Stimulated activated CD8-positive, alpha-beta memory T cell treated with anti-CD3 and anti-CD28 coated beads, Interleukin-4, amount 100 ng/mL, for 4 hours (primary cell): ENCODE measurements around the gene SHB.
A peak's percentile ranks its signal among the peaks of the same experiment; 100 is the strongest.

Experiments used
- DNase-seq, 2 donors: peaks; one replicate each; pipeline ENCODE4 v3.0.0-alpha.2; 2020; ENCODE audit warnings: low read depth in 2 of 2, low spot score in 1 of 2

The SHB gene

DNA sequence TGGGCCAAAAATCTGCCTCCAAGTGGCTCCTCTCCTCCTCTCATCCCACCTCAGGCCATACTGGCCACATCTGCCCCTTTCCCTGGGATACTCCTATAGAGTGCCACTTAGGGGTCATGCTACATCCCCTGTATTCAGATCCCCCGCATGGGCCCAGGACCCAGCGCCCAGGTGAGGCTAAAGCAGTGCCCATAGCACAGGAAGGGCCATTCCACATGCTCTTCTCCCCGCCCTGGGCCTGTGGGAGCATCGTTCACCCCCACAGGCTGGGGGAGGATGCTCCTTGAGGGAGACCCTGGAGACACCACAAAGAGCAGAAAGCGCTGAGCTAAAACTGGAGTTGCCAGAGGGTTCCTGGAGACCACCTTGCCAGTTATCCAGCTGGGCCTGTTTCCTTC lies 112.6 kb downstream of the SHB start:
- DNase-seq: no peak

DNA sequence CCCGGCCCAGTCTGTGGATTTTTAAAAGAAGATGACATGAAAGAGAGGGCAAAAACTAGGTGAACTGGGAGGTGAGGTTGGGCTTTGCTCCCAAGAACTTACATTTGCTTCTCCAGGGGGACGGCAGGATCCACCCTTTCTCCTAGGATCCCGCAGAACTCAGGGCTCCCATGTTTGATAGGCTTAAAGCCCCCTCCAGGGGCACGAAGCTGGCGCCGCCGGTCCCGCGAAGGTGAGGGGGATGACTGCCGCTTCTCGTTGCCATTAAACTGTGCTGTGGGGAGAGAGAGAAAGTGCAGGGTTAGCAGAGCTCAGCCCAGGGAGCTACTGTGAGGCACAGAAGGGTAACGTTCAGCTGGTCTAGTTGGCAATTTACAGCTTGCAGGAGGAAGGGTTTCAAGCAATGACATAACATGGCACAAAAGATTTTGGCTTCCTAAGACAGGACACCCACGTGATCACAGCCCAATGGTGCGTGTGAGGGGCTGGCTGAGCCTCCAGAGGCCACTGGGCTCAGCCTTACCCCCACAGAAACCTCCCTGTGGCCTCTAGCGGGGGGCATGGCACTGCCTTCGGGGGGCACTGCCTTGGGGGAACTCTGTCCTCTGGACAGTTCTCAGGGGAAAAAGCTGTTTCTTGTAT lies 113.1 kb downstream of the SHB start:
- DNase-seq: no peak

DNA sequence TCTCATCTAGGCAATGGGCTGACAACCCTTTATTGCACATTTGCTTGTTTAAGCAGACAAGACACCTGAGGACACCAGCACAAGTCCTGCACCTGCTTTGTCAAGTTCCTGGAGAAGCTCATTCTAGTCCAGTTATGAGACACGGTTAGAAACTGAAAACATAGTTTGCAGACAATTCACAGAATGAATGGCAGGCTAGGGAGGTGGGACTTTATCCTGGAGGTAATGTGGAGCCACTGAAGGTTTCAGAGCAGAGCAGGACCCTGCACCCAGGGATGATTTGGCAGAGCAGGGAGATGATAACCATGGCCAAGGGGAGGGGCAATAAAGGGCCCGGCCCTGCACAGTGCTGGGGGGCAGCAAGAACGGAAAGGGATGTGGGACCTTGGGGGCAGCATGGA lies 114.4 kb downstream of the SHB start:
- no peak for DNase-seq

DNA sequence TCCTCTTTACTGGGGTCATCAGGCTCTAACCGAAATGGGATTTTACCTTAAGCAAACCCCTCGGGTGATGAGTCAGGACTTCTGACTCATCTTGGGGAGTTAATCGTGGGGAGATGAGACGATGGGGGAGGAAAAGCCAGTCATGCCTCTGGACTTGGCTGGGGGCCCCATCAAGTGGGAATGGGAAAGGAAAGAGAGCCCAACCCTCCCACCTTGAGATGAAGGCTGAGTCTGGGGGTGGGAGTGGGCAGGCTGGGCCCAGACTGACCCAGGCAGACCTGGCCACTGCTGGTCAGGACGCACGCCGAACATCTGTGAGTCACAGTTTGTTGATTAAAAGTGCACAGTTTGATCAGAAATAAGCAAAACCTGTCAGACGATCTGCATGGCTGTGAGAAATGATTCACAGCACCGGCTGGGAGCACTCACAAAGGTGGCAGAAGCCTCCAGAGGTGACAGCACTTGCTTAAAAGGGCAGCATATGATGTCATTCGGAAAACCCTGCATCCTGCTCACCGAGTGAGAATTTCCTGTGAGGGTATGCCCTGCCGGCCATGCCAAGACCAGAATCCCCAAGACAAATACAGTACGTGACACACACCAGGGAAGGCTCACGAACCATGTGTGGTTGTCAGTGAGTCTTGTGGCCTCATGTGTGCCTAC lies 115.1 kb downstream of the SHB start:
- peak in 1 of 2 donors; percentile 24 for DNase-seq

DNA sequence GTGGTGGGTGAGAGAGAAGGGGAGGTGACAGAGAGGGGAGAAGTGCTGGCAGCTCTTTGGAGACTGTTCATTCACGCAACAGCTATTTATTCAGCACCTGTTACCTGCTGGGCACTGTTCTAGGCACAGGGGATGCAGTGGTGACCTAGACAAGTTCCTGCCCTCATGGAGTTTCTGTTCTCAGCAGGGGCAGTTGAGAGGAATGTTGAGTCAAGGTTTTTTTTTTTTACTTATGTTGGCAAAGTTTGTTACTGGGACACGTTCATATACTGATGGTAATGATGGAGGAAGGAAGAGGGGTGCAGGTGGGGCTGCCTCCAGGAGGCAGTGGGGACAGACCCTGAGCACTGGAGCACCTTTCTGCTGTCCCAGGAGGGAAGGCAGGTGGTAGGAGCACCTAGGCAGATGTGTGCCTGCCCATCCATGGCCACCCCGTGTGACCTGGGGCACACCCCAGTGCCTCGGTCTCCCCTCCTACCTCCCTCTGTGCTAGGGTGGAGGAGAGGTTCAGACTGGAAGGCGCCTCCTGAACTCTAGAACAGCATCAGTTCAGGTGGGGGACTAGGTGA lies 115.7 kb downstream of the SHB start:
- DNase-seq: no peak

DNA sequence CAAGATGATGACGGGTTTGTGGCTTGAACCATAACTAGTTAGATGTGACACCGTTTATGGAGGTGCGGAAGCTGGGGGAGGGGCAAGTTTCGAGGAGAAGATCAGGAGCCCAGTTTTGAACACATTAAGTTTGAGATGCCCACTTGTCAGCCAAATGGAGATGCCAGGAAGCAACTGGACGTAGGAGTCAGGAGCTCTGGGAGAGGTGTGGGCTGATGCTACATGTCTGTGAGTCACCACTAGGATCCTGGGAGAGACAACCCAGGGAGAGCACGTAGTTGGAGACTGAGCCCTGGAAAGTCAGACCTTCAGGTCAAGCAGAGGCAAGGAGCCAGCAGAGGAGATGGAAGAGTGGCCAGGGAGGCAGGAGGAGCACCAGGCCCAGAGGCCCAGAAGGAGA lies 116.3 kb downstream of the SHB start:
- DNase-seq: no peak

DNA sequence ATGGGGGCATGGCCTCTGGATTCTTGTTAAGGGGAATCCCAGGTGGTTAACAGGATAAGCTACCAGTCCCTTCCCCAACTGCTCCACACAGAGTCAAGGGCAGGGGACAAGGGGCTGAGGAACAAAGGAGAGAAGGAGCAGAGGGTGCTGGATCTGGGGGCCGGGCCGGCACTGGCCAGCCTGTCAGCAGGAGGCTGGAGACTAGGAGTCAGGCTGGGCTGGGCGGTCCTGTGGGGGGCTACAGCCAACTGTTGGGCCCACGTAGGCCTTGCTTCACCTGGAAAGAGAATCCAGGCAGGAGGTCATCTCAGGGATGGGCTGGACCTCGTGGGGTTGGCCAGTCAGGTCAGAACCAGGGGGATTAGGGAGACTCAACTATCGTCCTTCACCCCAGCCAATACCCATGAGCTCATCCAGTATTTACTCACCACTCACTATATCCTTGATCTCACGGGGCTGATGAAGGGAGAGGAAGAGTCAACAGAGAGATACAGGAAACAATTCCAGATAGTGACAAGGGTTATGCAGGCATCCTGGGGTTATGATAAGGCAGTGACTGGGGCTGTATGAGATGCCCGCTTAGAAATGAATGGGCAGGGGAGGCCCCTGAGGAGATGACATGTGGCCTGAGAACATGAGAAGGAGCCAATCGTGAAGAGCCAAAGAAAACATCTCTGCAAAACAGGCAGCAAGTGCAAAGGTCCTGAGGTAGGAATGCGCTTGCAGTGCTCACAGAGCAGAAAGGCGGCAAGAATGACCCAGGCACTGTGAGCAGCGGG lies 117.2 kb downstream of the SHB start:
- DNase-seq: no peak

DNA sequence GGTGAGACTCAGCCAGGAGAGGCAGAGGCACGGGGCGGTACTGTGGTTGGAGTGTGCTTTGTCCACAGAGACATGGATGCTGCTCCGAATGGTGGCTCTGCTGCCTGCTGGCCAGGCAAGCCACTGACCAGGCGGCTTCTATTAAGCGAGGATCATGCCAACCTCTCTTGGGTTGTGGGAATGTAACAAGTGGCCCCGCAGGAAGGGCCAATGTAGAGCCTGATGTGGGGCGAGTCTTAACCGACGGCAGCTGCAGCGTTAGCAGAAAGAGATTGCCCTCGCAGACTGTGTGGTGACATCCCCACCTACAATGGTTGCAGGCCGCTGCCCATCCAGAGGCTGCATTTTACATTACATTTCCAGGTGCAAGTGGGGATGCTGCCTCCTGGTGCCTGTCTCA lies 118.5 kb downstream of the SHB start:
- DNase-seq: no peak

DNA sequence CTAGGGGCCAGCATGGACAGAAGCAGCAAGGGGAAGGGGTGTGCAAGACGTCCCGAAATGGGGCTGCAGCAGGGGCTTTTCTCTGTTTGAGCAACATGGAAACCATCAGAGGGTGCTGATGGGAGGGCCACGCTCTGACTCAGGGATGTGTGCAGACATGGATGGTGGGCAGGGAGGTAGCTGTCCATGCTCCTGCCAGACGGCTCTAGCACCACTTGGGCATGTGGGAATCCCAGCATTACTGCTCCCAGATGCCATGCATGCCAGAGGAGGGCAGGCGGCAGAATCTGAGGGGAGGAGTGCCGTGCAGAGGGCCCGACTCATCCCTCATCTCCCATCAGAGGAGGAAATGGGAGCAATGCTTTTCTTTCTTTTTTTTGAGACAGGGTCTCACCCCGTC lies 119.5 kb downstream of the SHB start:
- DNase-seq: no peak

DNA sequence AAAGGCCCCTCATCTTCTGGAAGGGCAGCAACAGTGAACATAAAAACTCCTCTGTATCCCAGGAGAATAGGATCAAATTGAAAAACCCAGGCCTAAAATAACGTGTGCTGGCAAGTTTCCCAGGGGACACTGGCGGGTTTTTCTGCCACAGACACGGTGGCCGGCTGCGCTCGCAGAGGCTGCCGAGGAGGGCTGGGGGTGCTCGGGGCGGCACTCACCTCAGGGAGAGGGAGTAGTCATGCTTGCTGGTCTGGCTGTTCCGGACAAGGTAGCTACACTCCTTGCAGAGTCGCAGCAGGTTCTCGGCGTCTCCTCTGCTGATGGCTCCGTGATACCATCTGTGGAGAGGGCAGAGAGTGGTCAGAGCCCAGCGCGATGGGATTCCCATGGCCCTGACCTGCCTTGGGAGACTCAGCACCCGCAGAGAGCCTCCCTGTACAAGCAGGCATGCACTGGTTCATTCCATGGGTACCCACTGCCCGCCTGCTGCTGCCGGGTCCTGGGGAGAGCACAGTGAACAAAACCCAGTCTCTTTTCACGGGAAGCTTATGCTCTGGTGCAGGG lies 120.5 kb downstream of the SHB start:
- no peak for DNase-seq

DNA sequence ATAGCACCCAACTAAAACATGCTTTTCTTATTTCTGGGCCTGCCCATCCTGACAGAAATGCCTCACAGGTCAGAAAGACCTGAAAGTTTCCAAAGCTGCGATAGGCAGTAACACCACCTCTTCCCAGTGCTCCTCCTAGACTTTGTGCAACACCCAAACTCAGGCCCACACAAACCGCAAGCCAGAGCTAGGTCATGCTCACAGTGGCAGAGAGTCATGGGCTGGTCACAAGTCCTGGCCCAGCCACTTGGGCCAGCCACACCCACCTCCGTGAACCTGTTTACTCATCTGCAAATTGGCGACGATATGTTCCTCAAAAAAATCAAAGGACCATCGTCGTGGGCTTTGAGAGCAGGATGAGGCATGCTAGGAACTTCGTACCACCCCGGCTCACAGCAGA lies 121.0 kb downstream of the SHB start:
- no peak for DNase-seq

DNA sequence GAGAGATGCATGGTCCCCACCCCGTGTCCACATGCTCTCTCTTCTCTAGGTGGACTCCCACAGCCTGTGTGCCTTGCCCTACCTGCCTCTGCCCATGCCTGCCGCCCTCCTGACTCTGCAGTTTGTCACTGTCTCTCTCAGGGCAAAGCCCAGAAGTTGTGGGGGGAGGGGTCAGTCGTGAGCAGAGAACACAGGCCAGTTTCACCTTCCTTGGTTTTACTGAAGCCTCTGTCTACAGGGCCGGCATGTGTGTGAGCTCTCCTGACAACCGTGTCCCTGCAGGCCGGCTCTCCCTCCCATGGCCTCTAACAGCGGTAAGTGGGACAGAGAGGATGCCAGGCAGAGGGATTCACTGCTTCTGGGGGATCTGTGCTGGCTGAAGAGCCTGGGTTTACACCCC lies 121.6 kb downstream of the SHB start:
- DNase-seq: no peak

DNA sequence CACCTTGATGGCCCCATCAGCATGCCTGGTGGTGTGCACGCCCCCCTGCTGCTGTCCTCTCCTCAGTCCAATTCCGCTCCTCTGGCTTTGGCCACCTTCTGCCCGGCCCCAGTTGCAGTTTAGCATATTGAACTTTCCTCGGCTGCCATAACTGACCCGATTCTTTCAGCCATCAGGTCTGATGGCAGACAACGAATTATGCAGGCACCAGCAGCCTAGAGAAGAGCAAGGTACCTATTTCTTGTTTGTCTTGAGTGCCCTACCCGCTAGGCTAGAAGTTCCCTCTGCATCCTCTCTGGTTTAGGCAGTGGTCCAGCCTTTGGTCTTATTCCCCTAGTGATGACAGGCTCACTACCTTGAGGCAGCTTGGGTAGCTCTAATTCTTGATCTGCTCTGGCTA lies 122.1 kb downstream of the SHB start:
- no peak for DNase-seq

DNA sequence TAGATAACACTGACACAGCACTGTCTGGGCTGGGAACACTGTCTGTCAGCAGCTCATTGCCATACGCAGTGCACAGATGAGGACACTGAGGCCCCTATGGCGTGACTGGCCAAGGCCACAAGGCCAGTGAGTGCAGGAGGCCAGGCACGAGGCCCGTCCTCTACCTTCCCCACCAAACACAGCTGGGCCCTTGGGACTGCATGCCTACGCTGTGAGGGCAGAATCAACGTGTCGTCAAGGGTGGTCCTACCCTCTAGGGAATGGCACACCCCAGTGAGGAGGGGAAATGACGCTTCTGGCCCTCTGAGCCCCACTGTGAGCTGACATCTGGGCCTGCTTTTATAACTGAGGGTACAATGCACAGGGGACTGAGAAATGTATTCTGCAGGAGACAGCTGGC lies 123.0 kb downstream of the SHB start:
- DNase-seq: no peak

DNA sequence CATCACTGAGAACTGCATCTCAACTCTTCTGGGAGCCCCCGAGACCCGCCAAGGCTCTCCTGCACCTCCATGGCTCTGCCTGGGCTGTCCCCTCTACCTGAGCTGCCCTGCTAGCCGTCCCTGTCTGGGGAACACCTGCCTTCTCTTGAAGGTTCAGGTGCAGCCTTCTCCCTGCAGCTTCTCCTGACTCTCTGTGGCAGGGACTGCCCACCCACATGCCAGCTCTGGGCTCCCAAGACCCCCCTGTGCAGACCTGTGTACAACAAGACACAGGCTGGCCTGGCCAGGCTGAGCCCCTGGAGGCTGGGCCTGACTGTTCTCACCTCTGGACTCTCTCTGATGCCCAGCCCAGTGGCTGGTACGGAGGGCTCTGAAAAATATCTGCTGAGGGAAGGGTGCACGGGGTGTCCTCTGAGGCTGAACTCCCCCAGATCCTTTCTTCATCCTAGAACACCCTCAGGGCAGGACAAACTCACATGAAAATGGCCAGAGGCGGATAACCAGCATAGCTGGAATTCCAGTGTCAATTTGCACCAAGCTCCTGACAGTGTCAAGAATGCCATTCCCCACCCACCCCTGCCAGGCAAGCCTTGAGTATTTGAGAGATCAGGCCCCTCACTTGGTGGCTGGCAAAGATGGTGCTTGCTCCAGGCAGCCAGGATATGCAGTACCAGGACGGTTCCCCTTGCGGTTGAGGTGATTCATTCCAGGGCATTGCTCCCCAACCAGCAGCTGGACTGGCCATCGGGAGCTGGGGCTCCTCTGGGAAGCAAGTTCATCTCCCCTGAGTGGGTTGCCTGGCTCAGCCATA lies 124.2 kb downstream of the SHB start:
- DNase-seq: no peak

DNA sequence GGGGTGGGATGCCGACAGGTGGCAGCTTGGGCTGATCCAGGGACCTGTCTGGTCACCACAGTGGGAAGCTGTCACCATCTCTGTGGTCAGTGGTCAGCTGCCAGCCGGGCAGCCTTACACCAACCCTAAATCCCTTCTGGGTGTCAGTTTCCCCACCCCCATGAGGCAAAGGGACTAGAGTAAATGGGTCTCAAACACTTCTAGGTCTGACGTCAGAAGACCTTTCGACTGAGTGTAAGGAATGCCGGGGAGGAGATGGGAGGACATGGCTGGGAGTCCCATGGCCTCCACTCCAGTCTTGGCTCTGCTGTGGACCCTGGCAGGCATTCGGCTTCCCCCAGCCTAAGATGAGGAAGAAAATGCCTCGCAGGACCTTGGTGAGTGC lies 124.8 kb downstream of the SHB start:
- DNase-seq: no peak

DNA sequence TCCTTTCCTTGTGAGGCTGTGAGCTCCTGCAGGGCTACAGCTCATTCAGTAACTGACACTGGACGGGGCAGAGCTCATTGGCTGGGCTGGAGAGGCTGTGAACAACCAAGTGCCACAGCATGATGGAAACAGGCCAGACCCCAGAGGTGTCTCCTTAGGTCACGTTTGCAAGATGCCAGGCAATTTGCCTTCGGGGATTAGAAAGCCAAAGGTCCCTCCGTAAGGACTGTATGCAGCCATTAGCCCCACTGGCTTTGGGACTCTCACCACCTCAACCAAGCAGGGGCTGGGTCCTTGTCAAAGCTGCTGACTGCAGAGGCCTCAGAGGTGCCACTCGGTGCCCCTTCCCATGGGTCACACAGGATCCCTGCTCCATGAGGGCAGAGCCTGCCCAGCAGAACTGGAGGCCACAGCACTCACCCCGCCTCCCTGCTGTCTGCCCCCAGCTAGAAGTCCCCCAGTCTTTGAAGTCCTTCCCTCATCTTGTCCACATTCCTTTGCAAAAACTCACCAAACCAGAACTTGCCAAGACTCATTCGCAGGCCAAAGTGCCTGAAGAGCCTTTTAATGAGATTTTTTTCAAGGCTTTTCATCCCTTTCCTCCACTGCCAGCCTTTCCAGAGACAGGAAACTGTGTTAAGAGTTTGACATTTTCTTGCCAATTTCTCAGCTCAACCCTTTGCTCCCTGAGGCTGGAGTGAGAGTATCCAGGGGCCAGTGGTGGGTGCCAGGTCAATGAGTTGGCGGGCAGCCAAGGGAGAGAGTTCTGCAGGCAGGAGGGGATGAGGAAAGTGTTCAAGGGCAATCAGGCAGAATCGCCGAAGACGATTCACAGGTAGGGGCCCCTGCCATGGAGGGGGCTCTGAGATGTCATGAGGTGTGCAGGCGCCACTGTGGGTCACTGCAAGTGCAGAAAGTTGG lies 125.4 kb downstream of the SHB start:
- no peak for DNase-seq

DNA sequence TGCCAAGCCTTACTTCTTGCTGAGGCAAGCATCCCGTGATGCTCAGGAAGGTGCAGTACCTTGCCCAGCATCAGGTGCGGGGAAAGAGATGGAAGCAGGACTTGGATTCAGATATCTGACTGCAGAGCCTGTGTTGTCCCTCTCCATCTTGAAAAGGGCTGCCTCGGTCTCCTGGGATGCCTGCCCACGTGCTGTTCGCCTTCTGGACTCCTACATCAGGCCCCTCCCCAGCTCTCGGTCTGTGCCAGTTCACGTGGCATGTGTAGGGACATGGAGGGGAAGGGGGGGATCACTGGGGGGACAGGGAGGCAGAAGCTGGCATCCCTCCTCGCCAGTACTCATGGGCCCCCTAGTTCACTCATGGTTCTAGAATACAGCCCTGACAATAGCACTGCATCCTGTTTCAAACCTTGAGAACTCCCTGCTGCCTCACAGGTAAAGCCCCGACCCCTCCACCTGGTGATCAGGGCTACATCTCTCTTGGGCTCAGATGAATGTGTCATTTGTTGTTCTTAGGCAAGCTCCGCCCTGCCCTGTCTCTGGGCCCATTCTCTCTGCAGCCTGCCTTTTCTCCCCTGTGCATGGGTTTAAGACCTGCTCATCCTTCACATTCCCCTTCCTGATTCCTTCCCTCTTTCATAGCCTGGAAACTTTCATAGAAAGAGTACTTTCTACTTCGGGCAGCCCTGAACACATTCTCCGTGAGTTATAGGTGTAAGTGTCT lies 126.2 kb downstream of the SHB start:
- DNase-seq: no peak

DNA sequence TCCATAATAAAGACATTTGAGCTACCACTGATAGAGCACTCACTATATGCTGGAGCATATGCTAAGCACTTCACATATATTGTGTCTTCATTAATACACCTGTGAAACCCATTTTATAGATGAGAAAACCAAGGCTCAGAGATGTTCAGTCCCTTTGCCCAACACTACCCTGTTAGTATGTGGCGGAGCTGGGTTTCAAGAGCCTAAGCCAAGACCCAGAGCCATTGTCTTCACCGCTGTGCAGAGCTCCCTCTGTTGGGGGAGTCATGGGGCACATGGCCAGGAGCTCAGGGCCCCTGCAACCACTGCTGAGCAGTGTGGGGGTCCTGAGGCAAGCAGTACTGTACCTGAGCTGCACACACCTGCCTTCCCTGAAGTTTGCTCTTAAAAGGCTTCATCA lies 127.8 kb downstream of the SHB start:
- DNase-seq: no peak
